Endometrial microvascular endothelial cells (primary cell): ENCODE results near the gene NFIX. TPM values are rescaled to one million over a fixed set of nuclear protein-coding genes. Genes with fewer than 3 reads are reported as not detected.

Experiments
- in situ Hi-C: cut with HindIII; loops from 2 replicates; pipeline ENCODE4 v1.10.0; 2017; ENCODE audit warnings: low sequenced_read_pairs, low pct_unique_long_range_greater_than_20kb; ENCODE audit errors: inconsistent ontology term
- total RNA-seq: library from RNA; depleted of rRNA; stranded (reverse); fragments of >200 nt; gene quantifications from one replicate; pipeline ENCODE4 v1.2.3, GENCODE V29; 2015; ENCODE audit errors: inconsistent ontology term

NFIX gene
- total RNA-seq, 1 donor from 2014 or later = 7.9 TPM

DNA sequence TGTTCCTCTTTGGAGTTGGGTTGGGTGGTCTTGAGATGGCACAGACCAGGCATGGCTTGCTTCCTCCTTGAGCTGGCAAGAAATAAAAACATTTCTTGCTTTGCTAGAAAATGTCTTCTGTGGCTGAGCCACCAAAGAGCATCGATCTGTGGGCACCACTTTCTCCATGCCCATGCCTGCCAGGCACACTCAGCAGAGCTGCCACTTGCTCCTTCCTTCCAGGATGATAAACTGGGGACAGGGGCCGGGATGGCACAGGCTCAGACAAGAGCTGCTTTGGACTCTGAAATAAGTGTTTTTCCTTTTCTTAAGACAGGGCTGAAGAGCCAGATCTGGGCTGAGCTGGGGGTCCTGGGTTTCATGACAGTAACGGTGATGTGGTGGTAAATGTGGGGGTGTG lies 32.8 kb downstream of the NFIX start:
- in situ Hi-C loops = no loop called here

DNA sequence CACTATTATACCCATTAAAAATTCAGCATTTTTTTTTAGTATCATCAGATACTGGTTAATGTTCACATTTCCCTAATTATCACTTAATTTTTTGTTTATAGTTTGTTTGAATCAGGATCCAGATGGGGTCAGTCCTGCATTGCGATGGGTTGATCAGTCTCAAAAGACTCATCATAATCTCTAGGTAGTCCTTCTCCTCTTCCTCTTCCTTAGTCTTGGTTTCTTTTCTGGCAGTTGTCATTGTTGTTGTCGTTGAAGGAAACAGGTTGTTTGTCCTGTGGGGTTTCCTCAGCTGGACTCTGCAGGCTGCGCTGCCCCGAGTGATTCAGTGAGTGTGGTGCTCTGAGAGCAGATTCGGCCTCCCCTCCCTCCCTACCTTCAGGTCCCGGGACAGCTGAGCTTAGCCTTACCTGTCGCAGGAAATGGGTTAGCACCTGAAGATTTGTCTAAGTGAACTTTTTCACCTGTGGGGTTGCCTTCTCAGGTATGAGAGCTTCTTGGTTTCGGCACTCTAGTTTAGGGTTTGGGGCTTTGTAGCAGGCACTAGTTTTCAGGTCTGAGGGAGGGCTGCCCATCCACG lies 34.1 kb downstream of the NFIX start:
- in situ Hi-C loops = no loop called here

DNA sequence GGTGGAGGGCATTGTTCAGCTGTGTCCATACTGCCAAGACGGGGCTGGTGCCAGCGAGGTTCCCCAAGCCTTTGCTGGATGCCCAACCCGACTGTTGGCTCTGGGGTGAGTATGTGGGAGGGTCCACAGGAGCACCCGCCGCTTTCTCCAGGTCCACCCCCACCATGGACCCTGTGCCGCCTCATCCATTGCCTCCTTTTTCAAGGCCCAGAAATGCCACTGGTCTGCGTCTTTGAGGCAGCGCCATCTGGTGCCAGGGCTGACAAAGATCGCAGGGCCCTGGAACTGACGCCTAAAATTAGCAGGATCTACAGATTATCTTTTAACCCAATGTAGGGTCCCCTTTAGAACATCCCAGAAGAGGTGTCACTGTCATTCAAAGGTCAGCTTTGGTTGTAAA lies 34.6 kb downstream of the NFIX start:
- in situ Hi-C loops = no loop called here

DNA sequence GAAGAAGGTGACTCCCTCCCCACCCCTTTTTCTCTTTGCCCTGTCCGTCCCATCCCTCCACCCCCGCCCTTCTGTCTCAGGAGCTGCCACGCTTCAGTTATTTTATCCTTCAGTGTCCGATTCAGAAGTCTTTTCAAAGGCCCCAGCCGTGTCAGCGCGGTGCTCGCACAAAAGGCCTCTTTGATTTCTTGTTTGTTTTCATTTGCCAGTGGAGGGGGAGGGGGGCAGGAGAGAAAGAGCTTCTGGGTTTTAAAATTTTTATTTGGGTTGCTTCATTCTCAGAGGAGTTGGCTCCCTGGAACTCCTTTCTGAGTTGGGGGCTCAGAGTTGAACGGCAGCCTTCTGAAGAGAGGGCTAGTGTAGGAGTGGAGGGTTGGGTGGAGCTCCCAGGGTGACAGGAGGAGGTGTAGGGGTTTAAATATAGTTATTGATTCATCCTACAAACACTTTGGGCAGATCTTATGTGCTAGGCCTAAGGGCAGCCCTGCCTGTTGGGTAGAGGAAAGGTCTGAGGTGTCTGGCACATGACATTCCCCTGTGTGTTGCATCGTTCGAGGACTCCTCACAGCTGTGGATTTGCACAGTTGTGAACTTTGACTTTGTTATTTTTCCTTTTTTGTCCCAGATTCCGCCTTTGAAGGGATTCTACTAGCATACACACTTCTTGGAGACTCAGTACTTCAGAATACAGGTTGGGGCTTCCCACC lies 36.8 kb downstream of the NFIX start:
- in situ Hi-C loops = no loop called here

DNA sequence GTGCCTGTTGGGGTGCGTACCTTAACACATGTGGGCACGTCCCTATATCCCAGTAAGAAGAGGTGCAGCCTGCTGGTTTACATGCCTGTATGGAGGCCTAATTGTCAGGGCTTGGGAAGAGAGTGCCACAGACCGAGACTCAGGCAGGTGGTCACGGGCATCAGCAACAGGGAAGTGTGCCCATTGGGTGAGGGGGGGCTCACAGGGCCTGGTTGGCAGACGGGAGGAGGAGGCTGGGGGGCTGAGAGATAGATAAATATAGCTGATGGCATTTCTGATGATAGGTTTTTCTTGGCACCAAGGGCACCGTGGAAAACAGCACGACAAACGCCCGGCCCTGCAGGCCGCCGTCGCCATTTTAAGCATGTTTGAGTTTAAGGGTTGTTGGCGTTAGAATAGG lies 37.6 kb downstream of the NFIX start:
- in situ Hi-C loops = no loop called here

DNA sequence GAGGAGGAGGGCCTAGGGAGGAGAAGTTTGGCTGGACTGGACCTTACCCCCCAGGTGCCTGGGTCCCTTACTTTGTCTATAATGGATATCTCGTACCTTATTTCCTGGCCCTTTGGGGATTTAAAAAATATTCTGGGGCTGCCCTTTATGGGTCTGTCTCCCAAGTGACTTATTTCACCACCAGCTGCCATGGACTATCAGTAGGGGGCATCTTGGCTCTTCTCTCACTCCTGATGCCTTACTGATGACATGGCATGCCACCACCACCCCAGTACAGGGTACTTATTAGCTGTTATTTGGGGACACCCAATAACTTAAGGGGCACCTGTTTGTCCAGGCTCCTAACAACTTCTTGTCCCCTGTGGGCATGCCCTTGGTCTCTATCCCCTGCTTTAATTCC lies 38.0 kb downstream of the NFIX start:
- in situ Hi-C loops = no loop called here

DNA sequence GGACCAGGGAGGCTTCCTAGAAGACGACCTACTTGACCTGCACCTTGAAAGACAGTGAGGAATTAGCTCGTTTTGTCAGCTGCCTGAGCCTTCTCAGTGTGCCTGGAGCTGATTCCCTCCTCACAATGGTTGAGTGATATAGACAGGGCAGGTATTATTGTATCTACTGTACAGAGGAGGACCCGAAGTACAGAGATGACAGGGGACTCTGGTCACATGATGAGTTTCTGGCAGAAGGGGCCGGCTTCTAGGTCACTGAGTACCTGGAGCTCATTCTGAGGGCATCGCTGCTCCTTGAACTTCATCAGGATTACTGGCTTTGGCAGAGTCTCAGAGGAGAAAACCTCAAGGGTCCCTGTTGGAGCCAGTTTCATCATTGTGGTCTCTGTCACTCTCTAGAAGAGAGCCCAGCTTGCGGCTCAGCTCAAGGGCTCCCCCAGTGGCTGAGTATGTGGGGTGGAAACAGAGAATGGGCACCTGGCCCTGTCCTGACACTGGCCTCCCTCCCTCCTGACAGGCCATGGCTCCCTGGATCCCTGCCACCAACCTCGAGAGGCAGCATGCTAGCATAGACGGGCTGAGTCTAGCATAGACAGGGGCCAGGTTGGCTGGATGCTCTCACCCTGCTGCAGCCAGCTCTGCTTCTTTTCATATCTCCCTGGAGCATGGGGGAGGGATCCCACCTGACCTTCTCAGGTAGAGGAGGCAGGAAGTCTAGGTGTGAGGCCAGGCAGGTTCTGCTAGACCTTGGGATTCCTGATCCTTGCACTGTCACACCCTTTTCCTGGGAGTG lies 38.7 kb downstream of the NFIX start:
- in situ Hi-C loops = no loop called here

DNA sequence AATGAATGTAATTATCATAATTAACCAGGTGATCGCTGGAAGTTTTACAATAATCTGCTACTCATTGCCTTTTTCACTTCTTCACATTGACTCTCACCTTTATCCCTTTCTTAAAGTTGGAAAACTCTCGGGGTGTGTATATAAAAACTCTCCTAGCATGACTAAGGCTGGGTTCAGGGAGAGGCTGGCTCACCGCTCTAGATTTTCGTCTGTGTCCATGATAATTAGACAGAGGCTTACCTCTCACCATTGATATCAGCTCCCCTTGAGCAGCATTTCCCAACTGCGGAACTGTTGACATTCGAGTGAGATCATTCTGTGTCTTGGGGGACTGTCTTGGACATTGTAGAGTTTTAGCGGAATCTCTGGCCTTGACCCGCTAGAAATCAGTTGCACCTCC lies 39.4 kb downstream of the NFIX start:
- in situ Hi-C loops = no loop called here

DNA sequence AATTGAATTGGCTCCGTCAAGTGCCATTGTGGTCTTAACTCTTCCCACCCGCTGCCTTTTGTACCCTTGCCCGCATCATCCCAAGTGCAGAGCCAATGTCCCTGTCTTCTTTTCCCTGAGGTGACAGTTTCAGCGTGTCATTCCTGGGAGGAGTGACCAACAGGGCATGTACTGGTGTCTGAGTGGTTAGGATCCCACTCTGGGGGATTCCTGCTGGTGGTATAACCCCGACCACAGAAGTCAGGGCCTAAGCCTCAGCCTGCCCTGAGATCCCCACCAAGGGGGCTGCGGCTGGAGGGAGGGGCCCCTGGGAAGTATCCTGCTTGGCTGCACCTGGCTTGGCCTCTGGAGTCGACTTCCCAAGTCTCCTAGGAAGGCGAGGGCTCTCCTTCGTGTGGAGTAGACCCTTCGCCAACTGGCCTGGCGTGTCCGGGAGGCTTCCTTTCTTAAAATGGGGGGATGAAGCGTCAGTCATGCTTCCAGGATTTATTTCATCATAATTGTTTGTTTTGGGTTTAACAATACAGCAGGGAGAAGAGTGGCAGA lies 40.6 kb downstream of the NFIX start:
- in situ Hi-C loops = no loop called here

DNA sequence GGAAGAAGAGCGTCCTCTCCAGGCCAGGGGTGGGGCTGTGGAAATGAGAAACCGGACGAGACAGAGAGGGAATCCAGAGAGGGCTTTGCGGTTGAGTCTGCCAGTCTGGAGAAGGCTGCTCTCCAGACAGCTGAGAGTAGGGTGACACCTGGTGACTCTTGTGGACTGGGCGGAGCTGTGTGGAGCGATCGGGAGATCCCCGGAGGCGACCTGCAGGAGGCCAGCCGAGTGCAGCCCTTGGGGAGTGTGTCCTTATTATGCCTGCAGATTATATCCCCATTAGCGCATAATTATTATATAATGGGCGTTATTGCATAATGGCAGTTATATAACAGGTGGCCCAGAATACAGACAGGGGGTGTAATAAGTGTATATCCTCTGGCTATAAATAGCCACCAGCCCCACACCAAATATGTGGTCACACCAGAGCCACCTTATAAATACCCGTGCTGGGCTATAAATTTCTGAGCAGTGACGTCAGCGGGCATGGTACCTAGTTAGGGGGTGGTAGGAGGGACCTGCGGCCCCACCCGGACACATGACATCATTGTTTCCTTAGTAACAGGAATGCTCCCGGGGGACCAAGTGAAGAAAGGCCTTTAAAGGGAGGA lies 41.2 kb downstream of the NFIX start:
- in situ Hi-C loops = no loop called here

DNA sequence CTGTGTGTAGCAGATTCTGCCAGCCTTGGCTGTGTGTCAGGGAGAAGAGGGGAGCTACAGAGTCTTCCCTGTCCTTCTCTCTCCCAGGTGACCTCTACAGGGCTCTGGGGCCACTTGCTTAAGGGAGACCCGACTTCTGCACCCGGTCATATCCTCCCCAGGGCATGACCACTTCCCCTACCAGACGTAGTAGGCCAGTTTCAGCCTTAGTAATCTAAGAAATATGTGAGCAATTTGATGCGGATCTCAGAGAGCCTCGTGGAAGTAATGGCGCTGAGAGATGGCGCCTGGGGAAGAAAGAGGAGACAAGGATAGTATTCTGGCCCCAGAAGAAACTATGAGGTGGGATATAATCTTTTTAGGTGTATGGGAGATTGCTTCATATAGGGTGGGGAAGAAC lies 41.9 kb downstream of the NFIX start:
- in situ Hi-C loops = no loop called here

DNA sequence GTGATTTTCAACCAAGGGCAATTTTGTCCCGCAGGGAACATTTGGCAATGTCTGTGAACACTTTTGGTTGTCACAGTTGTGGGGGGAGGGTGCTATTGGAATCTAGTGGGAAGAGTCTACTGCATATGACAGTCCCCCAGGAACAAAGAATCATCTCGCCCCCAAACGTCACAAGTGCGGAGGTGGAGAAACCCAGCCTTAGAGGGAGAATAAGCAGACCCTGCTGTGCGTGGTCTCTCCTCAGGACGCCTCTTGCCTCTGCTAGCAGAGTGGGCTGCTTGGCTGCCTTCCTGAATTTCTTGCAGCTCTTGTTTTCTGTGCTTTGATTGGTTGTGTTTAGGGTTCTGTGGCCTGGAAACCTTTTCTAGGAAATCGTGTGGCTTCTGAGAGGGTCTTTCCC lies 42.5 kb downstream of the NFIX start:
- in situ Hi-C loops = no loop called here

DNA sequence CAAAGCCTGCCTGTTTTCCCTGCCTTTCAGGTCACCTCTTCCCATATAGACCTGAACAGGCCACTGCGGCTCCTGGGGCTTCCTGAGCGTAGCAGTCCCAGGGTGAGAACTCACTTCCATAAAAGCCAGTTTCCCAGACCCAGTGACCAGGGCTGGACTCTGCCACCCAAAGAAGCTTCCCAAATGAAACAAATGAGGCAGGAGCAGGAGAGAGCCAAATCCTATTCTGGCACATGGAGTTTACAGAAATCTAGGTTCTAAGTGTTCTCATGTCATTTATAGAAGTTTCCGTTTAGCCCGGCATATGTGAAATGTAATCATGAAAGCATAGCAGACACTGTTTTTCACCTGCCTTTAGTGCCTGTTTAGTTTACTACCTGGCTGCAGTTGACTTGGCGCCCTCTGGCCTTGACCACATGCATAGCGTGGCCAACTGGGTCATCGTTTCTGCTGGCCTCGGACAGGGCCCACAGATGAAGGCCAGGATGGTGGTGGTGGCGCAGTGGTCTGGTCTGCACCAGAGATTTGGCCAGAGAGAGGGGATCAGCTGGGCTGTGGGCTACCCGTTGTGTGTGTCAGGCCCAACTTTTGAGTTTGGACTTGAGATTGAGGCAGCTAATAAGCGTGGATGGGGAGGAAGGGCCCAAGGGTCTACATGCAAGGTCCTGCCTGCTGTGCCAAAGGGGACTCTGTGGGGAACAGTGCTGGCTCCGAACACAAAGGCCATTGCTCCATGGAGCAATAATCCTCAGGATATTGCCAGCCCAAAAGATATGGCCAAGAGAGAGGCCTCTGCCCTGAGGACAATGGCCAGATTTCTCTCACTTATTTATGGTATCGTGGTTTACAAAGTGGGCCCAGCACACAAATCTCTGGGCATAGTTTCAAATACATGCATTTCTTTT lies 43.3 kb downstream of the NFIX start:
- in situ Hi-C loops = no loop called here

DNA sequence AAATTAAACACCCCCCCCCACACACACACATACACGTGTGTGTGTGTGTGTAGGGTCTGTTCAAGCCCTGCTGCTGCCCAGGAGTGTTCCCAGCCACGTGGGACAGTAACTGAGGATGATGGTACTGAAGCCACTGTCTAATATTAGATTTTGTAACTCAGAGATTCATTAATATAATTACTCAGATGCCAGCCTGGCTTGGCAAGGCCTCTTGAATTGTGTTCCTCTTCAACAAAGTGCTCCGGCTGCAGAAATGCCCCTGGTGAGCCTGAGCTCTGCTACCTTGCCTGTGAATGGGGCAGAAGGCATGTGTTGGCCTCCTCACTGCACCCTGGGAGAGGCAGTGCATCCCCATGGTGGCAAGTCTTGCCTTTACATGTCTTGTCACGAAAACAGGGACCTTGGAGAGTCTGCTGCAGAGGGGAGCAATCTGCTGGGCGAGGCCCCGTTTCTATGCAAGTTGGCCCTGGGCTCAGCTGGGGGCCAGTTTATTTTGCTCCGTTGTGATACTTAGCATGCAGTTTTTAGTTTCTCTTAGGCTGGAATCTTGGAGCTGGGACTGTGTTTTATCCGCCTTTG lies 44.0 kb downstream of the NFIX start:
- in situ Hi-C loops = no loop called here

DNA sequence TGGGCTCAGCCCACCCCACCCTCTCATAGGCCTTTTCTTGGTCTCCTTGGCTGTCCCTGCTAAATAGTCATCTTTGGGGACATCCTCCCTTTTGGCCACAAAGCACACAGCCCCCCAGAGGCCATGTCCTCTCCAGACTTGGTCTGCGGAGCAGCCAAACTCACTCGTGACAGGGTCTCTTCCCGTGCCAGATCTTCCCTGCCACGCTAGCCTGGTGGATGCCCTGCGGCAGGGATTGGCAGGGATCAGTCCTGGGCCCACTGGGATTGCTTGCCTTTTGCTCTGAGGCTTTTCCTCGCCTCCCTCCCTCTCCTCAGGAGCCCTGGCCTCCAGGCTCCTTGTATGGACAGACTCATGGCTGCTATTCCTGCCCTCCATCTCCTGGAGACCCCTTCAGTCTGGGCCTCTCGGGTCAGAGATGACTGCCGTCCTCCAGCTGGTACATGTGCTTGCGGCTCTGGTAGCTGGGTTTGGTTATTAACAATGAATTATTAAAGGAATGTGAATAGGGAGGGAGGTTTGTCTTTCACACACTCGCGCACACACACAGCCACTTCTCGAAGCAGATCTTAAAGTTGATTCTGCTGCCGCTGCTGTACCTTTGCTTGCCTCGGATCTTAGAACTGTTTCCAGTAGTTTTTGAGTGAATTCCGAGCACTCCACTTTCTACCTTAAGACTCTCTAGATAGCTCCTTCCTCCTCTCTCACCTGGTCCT lies 45.1 kb downstream of the NFIX start:
- in situ Hi-C loops = no loop called here

DNA sequence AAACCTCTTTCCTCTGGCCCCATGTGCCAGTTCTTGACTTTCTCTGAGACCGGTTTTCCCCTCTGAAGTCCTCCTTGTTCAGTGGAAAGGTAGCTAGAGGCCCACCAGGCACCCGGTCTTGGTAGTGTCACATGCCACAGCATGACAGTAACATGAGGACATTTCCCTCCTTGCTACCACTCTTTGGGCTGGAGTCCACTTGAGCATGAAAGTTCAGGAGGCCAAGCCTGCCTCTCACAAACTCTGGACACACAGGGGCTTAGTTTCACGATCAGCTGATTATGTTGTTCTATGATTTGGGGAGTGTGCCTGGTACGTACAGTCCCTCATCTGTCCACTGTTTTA lies 45.6 kb downstream of the NFIX start:
- in situ Hi-C loops = no loop called here

DNA sequence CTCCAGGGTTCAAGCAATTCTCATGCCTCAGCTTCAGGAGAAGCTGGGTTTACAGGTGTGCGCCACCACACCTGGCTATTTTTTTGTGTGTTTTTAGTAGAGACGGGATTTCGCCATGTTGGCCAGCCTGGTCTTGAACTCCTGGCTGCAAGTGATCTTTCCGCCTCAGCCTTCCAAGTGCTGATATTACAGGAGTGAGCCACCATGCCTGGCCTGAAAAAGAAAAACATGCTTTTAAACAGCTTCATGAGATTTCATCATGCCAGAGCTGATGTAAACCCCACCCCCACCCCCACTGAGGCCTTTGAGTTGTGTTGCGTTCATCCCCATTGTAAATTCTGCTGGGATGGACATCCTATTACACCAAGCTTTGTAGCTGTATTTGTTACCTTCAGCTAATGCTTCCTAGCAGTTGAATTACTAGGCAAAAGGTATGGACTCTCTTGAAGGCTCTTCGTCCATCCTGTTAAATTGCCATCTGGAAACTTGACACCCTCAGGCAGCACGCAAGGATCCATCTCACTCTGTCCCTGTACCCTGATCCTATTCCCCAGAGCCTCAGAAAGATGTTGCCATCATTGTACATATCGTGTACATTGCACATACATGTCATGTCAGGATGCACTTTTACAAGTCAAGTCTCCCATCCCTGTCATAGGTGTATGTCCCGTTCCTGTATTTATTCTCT lies 47.3 kb downstream of the NFIX start:
- in situ Hi-C loops = no loop called here
